A673 (cell line): ENCODE data around the gene SV2C. TPM values are rescaled to one million over a fixed set of nuclear protein-coding genes. Genes with fewer than 3 reads are reported as not detected.

Experiments used
- BruUV-seq: library from RNA; stranded (reverse); fragments of 400-500 nt; replicated peaks from 2 replicates; lab custom pipeline; 2021; lab: Mats Ljungman, UMichigan
- CTCF ChIA-PET: fragments of 300-600 bp; sonication (Branson Sonifier 250); formaldehyde crosslinking; loops from one replicate; lab custom pipeline; 2022; ENCODE audit warnings: antibody characterized with exemption; lab: Charles Lee
- POLR2A ChIA-PET: fragments of 300-600 bp; sonication (Branson Sonifier 250); formaldehyde crosslinking; loops from one replicate; lab custom pipeline; 2022; ENCODE audit warnings: antibody characterized with exemption; ENCODE audit not compliant: low non-redundant PET; lab: Charles Lee
- DNase-seq: peaks from one replicate; pipeline ENCODE4 v3.0.0-alpha.2; 2015; ENCODE audit warnings: low spot score
- H3K27ac ChIP-seq: fragments of 200-600 bp; sonication (generic); 2 replicates; pipeline ENCODE4 v1.5.1; 2016; ENCODE audit warnings: mixed run types, low read depth, mild to moderate bottlenecking, mixed read lengths, antibody characterized with exemption, low read length; ENCODE audit not compliant: poor library complexity, severe bottlenecking
- H3K27me3 ChIP-seq: fragments of 200-600 bp; sonication (generic); replicated peaks from 2 replicates; pipeline ENCODE4 v1.6.1; 2017; ENCODE audit warnings: mixed run types, low read depth, mild to moderate bottlenecking, mixed read lengths, antibody characterized with exemption, low read length; ENCODE audit not compliant: insufficient read depth, poor library complexity
- H3K36me3 ChIP-seq: fragments of 200-600 bp; sonication (generic); 2 replicates; pipeline ENCODE4 v1.6.1; 2016; ENCODE audit warnings: mixed run types, mild to moderate bottlenecking, mixed read lengths, antibody characterized with exemption, low read length; ENCODE audit not compliant: insufficient read depth, poor library complexity, severe bottlenecking
- H3K4me1 ChIP-seq: fragments of 200-600 bp; sonication (generic); 2 replicates; pipeline ENCODE4 v1.6.1; 2017; ENCODE audit warnings: mixed run types, mild to moderate bottlenecking, mixed read lengths, antibody characterized with exemption, low read length; ENCODE audit not compliant: insufficient read depth, poor library complexity, severe bottlenecking
- H3K4me3 ChIP-seq: fragments of 200-600 bp; sonication (generic); 2 replicates; pipeline ENCODE4 v1.5.1; 2016; ENCODE audit warnings: low read depth, mixed run types, mild to moderate bottlenecking, mixed read lengths, low read length; ENCODE audit not compliant: poor library complexity, severe bottlenecking
- H3K9me3 ChIP-seq: fragments of 200-600 bp; sonication (generic); 2 replicates; pipeline ENCODE4 v1.6.1; 2016; ENCODE audit warnings: mixed run types, low read depth, mild to moderate bottlenecking, mixed read lengths, antibody characterized with exemption, low read length; ENCODE audit not compliant: poor library complexity, severe bottlenecking
- EZH2 ChIP-seq: fragments of 200-600 bp; sonication (generic); IDR thresholded peaks from 2 replicates; pipeline ENCODE4 v1.6.1; 2017; ENCODE audit warnings: borderline replicate concordance, low read depth, mild to moderate bottlenecking, mixed read lengths, antibody characterized with exemption, low read length; ENCODE audit not compliant: poor library complexity, severe bottlenecking
- intact Hi-C: fragments of 100-400 bp; cut with micrococcal nuclease; formaldehyde crosslinking; loops from one replicate; pipeline ENCODE4 v1.10.0; 2022; ENCODE audit not compliant: unreplicated experiment
- total RNA-seq: library from RNA; stranded (reverse); gene quantifications from 2 replicates; pipeline ENCODE4 v1.2.3, GENCODE V29; 2021
- TF ChIP-seq, protein P1 (sequence below): fragments of 300-800, 200-600 bp; sonication (generic); conservative IDR thresholded peaks from 2 replicates; pipeline ENCODE4 v1.5.1; 2017; ENCODE audit warnings: low read depth, mild to moderate bottlenecking, antibody characterized with exemption, low read length, moderate library complexity, mixed read lengths

Gene SV2C
- total RNA-seq, 1 experiment from 2014 or later = 3.1 TPM

DNA sequence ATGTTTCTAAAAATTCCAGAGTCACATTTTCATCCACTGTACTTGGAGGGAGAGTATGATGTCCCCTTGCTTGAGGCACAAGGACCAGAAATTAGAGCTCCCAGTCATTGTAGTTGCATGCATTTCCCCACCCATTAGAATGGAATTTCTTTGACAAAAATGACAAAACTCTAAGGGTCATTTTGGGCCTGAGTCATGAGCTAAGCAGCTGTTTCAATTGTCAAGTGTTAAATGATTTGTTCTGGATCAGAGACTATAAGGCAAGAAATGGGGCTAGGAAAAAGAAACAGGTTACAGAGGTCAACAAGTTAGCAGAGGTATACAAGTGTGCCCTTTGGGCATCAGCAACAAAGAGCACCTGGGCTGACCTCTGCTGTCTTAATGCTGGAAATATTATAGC is 188.7 kb downstream of the SV2C start:
- intact Hi-C loops = no loop called here
- no peaks in the 10 kb centered on the region for H3K27me3 ChIP-seq
- no peak for TF ChIP-seq EZH2
- TF ChIP-seq, protein P1, sequence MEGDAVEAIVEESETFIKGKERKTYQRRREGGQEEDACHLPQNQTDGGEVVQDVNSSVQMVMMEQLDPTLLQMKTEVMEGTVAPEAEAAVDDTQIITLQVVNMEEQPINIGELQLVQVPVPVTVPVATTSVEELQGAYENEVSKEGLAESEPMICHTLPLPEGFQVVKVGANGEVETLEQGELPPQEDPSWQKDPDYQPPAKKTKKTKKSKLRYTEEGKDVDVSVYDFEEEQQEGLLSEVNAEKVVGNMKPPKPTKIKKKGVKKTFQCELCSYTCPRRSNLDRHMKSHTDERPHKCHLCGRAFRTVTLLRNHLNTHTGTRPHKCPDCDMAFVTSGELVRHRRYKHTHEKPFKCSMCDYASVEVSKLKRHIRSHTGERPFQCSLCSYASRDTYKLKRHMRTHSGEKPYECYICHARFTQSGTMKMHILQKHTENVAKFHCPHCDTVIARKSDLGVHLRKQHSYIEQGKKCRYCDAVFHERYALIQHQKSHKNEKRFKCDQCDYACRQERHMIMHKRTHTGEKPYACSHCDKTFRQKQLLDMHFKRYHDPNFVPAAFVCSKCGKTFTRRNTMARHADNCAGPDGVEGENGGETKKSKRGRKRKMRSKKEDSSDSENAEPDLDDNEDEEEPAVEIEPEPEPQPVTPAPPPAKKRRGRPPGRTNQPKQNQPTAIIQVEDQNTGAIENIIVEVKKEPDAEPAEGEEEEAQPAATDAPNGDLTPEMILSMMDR = no peak
- peak; percentile 7 for DNase-seq
- H3K36me3 ChIP-seq = no peaks in the 10 kb centered on the region
- ChIA-PET CTCF (no interaction called here), POLR2A (no interaction called here)
- H3K9me3 ChIP-seq = no peaks in the 10 kb centered on the region
- no peak overlapping the region for H3K4me3 ChIP-seq
- no peak overlapping the region for H3K27ac ChIP-seq
- H3K4me1 ChIP-seq = peaks cover 20% of the 10 kb centered on the region
- BruUV-seq = no TSS peak

DNA sequence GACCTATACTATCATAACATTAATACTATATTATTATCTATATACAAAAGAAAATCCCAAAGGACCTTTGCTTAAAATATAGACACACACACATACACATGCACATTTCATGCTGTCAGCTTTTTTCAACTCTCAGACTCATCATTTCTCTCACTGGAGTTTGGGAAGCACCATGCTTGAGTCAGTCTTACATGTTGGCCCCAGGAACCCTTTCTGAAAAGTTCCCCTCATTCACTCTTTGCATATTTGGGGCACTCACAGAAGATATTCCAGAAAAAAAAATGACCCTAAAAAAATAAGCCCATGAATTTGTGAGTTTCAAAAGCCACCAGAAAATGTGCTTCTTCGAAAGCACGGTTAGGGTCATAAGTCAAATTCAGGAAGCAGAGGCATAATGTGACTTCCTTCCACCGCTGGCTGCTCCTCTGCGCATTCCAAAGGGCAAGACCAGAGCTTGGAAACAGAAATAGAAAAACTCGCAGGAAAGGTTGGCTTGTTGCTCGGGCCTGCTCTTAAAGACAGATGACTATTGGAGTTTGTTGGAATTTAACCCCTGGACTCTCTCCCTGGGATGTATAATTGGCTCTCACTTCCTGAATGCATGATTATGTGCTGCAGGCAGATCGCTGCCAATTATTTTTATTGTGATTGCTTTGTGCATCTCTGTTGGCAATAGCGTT is 190.2 kb downstream of the SV2C start:
- BruUV-seq = no TSS peak
- H3K9me3 ChIP-seq = no peaks in the 10 kb centered on the region
- CTCF ChIA-PET = no interaction called here
- POLR2A ChIA-PET = no interaction called here
- H3K36me3 ChIP-seq = no peaks in the 10 kb centered on the region
- peak; percentile 86 for DNase-seq
- H3K4me3 ChIP-seq = no peak overlapping the region
- intact Hi-C loops = no loop called here
- H3K27me3 ChIP-seq = no peaks in the 10 kb centered on the region
- TF ChIP-seq, protein P1 = no peak
- no peak for TF ChIP-seq EZH2
- peak overlapping the region; percentile 27 for H3K27ac ChIP-seq
- H3K4me1 ChIP-seq = peaks cover 20% of the 10 kb centered on the region

DNA sequence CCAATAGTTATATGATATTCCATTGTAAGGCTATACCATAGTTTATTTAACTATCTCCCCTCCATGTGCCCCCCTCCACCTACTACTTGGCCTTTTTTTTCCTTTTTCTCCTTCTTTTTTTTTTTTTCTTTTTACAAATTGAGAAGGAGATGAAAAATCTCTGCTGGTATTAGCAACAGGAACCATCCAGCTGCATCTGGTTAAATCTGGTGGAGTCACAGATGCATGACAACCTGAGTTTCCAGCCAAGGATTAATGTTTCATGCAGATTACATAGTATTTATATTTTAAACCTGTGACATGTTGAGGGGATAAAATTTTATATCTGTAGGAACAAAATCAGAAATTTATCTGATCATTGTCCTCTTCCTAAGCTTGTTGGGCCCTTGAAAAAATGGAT is 191.4 kb downstream of the SV2C start:
- no peaks in the 10 kb centered on the region for H3K36me3 ChIP-seq
- intact Hi-C loops = no loop called here
- peaks cover 20% of the 10 kb centered on the region for H3K4me1 ChIP-seq
- H3K9me3 ChIP-seq = no peaks in the 10 kb centered on the region
- no TSS peak for BruUV-seq
- H3K27ac ChIP-seq = no peak overlapping the region
- POLR2A ChIA-PET = no interaction called here
- H3K27me3 ChIP-seq = no peaks in the 10 kb centered on the region
- H3K4me3 ChIP-seq = no peak overlapping the region
- TF ChIP-seq, protein P1 = no peak
- TF ChIP-seq EZH2 = no peak
- peak; percentile 8 for DNase-seq
- CTCF ChIA-PET = no interaction called here
